Forelimb muscle (tissue), 1 donor: ENCODE results near the gene FAM184A. TPM values are rescaled to one million over a fixed set of nuclear protein-coding genes. Genes with fewer than 3 reads are reported as not detected.
"Not testable (repeated sequence)": the region's sequence is repeated elsewhere in the genome, so short reads cannot be mapped to it uniquely, and the experiment has no call there.

Source experiments
- DNase-seq: peaks from one replicate; pipeline ENCODE4 v3.0.0-alpha.2; 2013; ENCODE audit warnings: low read depth
- polyA plus RNA-seq: library from polyadenylated mRNA; unstranded; fragments of 120-200 nt; gene quantifications from one replicate; pipeline ENCODE4 v1.2.1, GENCODE V29; 2013; ENCODE audit not compliant: insufficient read length

Gene FAM184A
- polyA plus RNA-seq, 1 donor: 13.0 TPM

GRCh38 chr6:119009266-119009665 is 69.2 kb downstream of the FAM184A start:
- DNase-seq: not testable (repeated sequence)

- DNase-seq: no peak
Observed at GRCh38 chr6:119006974-119007373, 71.5 kb downstream of the FAM184A start.

GRCh38 chr6:119002069-119002468 is 76.4 kb downstream of the FAM184A start:
- DNase-seq: no peak

- DNase-seq: no peak
Observed at GRCh38 chr6:118999494-119000040, 78.9 kb downstream of the FAM184A start.

GRCh38 chr6:118997426-118997825 is 81.0 kb downstream of the FAM184A start:
- DNase-seq: not testable (repeated sequence)

- DNase-seq: no peak
Observed at GRCh38 chr6:118996289-118996820, 82.1 kb downstream of the FAM184A start.

GRCh38 chr6:118993803-118994251 is 84.6 kb downstream of the FAM184A start:
- DNase-seq: no peak

GRCh38 chr6:118993358-118993757 is 85.1 kb downstream of the FAM184A start:
- DNase-seq: no peak

GRCh38 chr6:118992186-118992795 is 86.2 kb downstream of the FAM184A start:
- no peak for DNase-seq

GRCh38 chr6:118986312-118986711 is 92.2 kb downstream of the FAM184A start:
- no peak for DNase-seq

GRCh38 chr6:118985123-118985830 is 93.2 kb downstream of the FAM184A start:
- DNase-seq: no peak

- DNase-seq: no peak
Observed at GRCh38 chr6:118984342-118984741, 94.1 kb downstream of the FAM184A start.

GRCh38 chr6:118982575-118982911 is 95.9 kb downstream of the FAM184A start:
- DNase-seq: no peak

GRCh38 chr6:118981884-118982574 is 96.4 kb downstream of the FAM184A start:
- DNase-seq: no peak

GRCh38 chr6:118980063-118980462 is 98.4 kb downstream of the FAM184A start:
- DNase-seq: no peak

GRCh38 chr6:118974790-118975189 is 103.7 kb downstream of the FAM184A start:
- no peak for DNase-seq

GRCh38 chr6:118971682-118972081 is 106.8 kb downstream of the FAM184A start:
- no peak for DNase-seq

GRCh38 chr6:118970866-118971265 is 107.6 kb downstream of the FAM184A start:
- no peak for DNase-seq

GRCh38 chr6:118968416-118968815 is 110.0 kb downstream of the FAM184A start:
- DNase-seq: peak; percentile 22

- no peak for DNase-seq
Observed at GRCh38 chr6:118967239-118967638, 111.2 kb downstream of the FAM184A start.

- no peak for DNase-seq
Observed at GRCh38 chr6:118965843-118966370, 112.6 kb downstream of the FAM184A start.

- DNase-seq: no peak
Observed at GRCh38 chr6:118965371-118965770, 113.1 kb downstream of the FAM184A start.
